ENCODE measurements around the gene HNMT. TPM values are rescaled to one million over a fixed set of nuclear protein-coding genes. Genes with fewer than 3 reads are reported as not detected.

The HNMT gene
- total RNA-seq, 1 experiment from 2014 or later = 16.6 TPM

DNA sequence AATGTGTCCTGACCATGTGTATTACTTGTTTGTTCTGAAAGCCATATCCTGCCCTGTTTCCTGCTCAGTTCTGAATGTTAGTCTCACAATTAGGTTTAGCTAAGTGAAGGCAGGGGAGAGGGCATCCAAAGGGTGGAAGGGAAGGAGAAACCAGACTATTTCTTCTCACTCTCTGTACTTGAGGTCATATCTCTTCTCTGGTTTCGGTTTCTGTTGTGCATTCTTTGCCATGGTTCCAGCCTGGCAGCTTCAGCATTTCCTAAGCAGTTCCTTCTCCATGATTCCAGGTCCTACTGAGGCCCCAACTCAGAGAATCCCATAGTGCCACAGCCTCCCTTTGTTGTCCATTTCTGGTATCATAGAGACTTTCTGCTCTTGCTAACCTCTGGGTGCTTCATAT is 40.3 kb upstream of the HNMT start:
- TF ChIP-seq, protein P1, sequence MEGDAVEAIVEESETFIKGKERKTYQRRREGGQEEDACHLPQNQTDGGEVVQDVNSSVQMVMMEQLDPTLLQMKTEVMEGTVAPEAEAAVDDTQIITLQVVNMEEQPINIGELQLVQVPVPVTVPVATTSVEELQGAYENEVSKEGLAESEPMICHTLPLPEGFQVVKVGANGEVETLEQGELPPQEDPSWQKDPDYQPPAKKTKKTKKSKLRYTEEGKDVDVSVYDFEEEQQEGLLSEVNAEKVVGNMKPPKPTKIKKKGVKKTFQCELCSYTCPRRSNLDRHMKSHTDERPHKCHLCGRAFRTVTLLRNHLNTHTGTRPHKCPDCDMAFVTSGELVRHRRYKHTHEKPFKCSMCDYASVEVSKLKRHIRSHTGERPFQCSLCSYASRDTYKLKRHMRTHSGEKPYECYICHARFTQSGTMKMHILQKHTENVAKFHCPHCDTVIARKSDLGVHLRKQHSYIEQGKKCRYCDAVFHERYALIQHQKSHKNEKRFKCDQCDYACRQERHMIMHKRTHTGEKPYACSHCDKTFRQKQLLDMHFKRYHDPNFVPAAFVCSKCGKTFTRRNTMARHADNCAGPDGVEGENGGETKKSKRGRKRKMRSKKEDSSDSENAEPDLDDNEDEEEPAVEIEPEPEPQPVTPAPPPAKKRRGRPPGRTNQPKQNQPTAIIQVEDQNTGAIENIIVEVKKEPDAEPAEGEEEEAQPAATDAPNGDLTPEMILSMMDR (conservative IDR thresholded peaks at IDR 0.05) = no peak
- TF ChIP-seq EZH2 (IDR thresholded peaks at IDR 0.05; ENCODE audit: low read depth) = no peak
- no TSS peak for BruUV-seq (replicated peaks)
- POLR2A ChIA-PET (ENCODE audit: unreplicated experiment) = no interaction called here
- Histone ChIP-seq H3K4me3 (no peak overlapping the region), H3K27me3 (ENCODE audit: insufficient read depth, low read depth) (no peaks in the 10 kb centered on the region), H3K4me2 (no peak overlapping the region), H3K4me1 (replicated peaks; ENCODE audit: insufficient read depth) (peaks cover 6% of the 10 kb centered on the region; the same call in 1 of the 2 replicates), H3K36me3 (ENCODE audit: low read depth) (no peaks in the 10 kb centered on the region), H3K9me2 (ENCODE audit: insufficient read depth) (no peaks in the 10 kb centered on the region), H3K9me3 (ENCODE audit: insufficient read depth, low read depth) (peaks cover 2% of the 10 kb centered on the region; the same call in 1 of the 2 replicates), H3F3A (ENCODE audit: insufficient read depth, low read depth) (peaks cover 5% of the 10 kb centered on the region; the same call in 1 of the 2 replicates), H2AFZ (no peak overlapping the region), H4K20me1 (ENCODE audit: insufficient read depth) (no peaks in the 10 kb centered on the region), H3K27ac (no peak overlapping the region), H3K79me2 (ENCODE audit: low read depth) (no peaks in the 10 kb centered on the region)
- CTCF ChIA-PET = no interaction called here
- intact Hi-C loops (cut with micrococcal nuclease; ENCODE audit: unreplicated experiment) = no loop called here
- DNase-seq = no peak

DNA sequence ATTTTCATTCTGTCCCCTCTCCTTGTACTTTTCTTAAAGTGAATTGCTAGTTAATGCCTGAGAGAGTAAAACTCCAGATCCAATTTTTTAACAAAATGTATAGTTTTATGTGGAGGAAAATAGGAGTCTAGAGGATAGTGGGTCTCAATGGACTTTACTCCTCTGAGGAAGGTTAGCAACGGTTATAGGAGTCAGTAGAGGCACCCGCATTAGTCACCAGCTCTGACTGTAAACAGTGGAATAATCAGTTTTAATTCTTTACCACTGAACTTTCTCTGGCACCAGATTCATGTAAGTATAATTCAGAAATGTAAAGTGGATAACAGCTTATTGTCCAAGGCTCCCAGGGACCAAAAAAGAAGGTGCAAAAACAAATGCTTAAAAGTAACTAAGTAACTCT is 38.7 kb upstream of the HNMT start:
- Histone ChIP-seq H3K27ac (no peak overlapping the region), H2AFZ (no peak overlapping the region), H3K4me3 (no peak overlapping the region), H3K36me3 (ENCODE audit: low read depth) (no peaks in the 10 kb centered on the region), H3K27me3 (ENCODE audit: insufficient read depth, low read depth) (no peaks in the 10 kb centered on the region), H3K9me3 (ENCODE audit: insufficient read depth, low read depth) (peaks cover 2% of the 10 kb centered on the region; the same call in 1 of the 2 replicates), H3K79me2 (ENCODE audit: low read depth) (no peaks in the 10 kb centered on the region), H3K4me2 (no peak overlapping the region), H3K9me2 (ENCODE audit: insufficient read depth) (no peaks in the 10 kb centered on the region), H4K20me1 (ENCODE audit: insufficient read depth) (no peaks in the 10 kb centered on the region), H3K4me1 (replicated peaks; ENCODE audit: insufficient read depth) (peaks cover 12% of the 10 kb centered on the region; the same call in 1 of the 2 replicates), H3F3A (ENCODE audit: insufficient read depth, low read depth) (peaks cover 5% of the 10 kb centered on the region; the same call in 1 of the 2 replicates)
- TF ChIP-seq, protein P1 (conservative IDR thresholded peaks at IDR 0.05) = no peak
- TF ChIP-seq EZH2 (IDR thresholded peaks at IDR 0.05; ENCODE audit: low read depth) = no peak
- no peak for DNase-seq
- ChIA-PET CTCF (no interaction called here), POLR2A (ENCODE audit: unreplicated experiment) (no interaction called here)
- intact Hi-C loops (cut with micrococcal nuclease; ENCODE audit: unreplicated experiment) = loop anchor here (5.0 kb wide), 2 partner anchors 37 to 147 kb away; partner anchors contain the start of gene HNMT
- BruUV-seq (replicated peaks) = no TSS peak

DNA sequence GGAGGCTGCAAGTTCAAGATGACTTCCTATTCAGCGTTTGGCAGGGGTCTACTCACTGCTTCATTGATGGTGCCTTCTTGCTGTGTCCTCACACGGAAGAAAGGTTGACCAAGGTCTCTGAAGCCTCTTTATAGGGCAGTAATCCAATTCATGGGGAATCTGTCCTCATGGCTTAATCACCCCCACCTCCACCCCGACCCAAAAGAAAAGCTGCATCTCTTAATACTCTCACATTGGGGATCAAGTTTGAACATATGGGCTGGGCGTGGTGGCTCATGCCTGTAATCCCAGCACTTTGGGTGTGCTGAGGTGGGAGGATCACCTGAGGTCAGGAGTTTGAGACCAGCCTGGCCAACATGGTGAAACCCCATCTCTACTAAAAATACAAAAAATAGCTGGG is 36.4 kb upstream of the HNMT start:
- Histone ChIP-seq H3K27ac (no peak overlapping the region), H3K9me2 (ENCODE audit: insufficient read depth) (no peaks in the 10 kb centered on the region), H3K4me2 (no peak overlapping the region), H3K9me3 (ENCODE audit: insufficient read depth, low read depth) (no peaks in the 10 kb centered on the region), H3K27me3 (ENCODE audit: insufficient read depth, low read depth) (no peaks in the 10 kb centered on the region), H2AFZ (no peak overlapping the region), H3K79me2 (ENCODE audit: low read depth) (no peaks in the 10 kb centered on the region), H3K4me1 (replicated peaks; ENCODE audit: insufficient read depth) (peaks cover 12% of the 10 kb centered on the region; the same call in 1 of the 2 replicates), H4K20me1 (ENCODE audit: insufficient read depth) (no peaks in the 10 kb centered on the region), H3K4me3 (no peak overlapping the region), H3F3A (ENCODE audit: insufficient read depth, low read depth) (peaks cover 5% of the 10 kb centered on the region; the same call in 1 of the 2 replicates), H3K36me3 (ENCODE audit: low read depth) (no peaks in the 10 kb centered on the region)
- POLR2A ChIA-PET (ENCODE audit: unreplicated experiment) = no interaction called here
- CTCF ChIA-PET = no interaction called here
- no peak for TF ChIP-seq EZH2 (IDR thresholded peaks at IDR 0.05; ENCODE audit: low read depth)
- TF ChIP-seq, protein P1 (conservative IDR thresholded peaks at IDR 0.05) = no peak
- no peak for DNase-seq
- intact Hi-C loops (cut with micrococcal nuclease; ENCODE audit: unreplicated experiment) = loop anchor here (5.0 kb wide), 2 partner anchors 34 to 144 kb away; partner anchors contain the start of gene HNMT
- BruUV-seq (replicated peaks) = no TSS peak

Measured in PC-9 (cell line).